ENCODE measurements around the gene TBC1D1.

Gene TBC1D1

GRCh38 chr4:38060829-38061431 lies 170.0 kb downstream of the TBC1D1 start:
- DNase-seq = no peak

DNA sequence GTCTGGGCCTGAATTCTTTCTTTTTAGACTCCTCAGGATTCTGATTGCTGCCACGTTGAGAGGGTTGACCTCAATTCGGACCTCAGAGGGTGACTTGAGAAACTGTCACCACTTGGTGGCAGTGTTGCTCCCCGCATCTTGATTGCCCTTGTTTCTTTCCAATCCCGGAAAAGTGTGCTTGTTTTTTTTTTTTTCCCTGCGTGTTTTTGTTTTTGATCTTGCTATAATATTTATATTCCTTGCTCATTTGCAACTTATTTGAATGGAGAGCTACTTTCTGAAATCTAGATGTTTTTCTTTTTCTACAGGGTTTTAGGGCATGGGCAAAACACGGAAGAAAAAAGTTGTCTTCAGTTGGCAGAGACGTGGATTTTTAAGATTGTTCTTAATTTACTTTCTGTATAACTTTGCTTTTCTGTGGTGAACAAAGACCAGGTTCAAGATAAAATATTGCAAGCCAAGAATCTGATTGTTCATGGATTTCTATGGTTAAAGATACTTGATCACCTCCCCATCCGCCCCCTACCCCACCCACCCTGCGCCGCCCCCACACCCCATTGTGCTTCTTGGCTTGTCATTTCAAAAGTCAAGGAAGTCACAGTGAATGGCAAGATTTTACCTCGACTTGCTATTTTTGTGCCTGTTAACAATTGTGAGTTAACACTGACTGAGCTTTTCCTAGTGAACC lies 171.3 kb downstream of the TBC1D1 start:
- DNase-seq = no peak

DNA sequence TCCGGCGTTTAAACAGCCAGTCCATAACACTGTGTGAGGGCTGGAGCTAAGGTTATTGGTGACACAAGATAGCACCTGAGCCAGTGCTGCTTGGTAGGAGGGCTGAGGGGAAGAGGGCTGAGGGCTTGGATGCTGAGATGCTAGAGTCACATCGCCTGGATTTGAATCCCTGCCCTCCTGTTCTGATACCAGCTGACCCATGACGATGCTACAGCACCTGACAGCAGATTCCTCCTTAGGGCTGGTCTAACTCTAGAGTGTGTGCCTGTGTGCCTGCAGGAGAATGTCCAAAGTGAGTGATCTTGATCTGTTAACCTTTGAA lies 171.9 kb downstream of the TBC1D1 start:
- no peak for DNase-seq

- no peak for DNase-seq
Measured at GRCh38 chr4:38065176-38065575, 174.3 kb downstream of the TBC1D1 start.

GRCh38 chr4:38065900-38066299 lies 175.0 kb downstream of the TBC1D1 start:
- DNase-seq = no peak

DNA sequence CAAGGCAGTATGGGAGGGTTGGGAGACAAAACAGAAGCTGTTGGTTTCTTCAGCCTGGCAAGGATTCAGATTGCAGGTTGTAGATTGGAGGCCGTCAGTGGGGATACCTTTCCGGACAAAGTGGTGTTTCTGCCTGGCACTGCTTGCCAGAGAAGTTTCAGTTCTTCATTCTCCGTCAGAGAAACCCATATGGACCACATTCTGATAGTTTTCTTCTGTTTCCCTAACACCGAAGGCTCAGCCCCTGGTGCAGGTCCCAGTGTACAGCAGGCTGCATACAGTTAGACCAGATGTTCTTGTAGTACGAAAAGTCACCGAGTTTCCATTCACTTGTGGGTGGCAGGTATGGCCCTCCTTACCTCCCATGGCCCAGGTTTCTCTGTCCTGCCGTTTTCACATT lies 176.6 kb downstream of the TBC1D1 start:
- no peak for DNase-seq

DNA sequence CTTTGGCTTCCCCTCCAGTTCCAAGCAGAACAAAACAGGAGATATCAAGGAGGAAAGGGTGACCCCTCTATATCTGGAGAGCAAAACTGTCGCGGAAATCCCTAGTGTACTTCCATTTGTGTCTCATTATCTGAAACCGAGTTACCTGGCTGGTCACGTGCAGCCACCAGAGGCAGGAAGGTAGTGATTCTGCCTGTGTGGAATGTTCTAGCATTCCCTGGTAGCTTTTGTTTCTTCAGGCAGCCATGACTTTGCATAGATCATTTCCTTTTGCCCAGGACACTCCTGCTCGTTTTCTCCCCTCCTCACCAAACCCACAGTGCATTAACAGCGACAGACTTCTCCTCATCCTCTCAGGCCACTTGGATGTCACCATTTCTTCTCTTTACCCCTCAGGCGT lies 177.2 kb downstream of the TBC1D1 start:
- DNase-seq = no peak

GRCh38 chr4:38069271-38069760 lies 178.4 kb downstream of the TBC1D1 start:
- DNase-seq = no peak

DNA sequence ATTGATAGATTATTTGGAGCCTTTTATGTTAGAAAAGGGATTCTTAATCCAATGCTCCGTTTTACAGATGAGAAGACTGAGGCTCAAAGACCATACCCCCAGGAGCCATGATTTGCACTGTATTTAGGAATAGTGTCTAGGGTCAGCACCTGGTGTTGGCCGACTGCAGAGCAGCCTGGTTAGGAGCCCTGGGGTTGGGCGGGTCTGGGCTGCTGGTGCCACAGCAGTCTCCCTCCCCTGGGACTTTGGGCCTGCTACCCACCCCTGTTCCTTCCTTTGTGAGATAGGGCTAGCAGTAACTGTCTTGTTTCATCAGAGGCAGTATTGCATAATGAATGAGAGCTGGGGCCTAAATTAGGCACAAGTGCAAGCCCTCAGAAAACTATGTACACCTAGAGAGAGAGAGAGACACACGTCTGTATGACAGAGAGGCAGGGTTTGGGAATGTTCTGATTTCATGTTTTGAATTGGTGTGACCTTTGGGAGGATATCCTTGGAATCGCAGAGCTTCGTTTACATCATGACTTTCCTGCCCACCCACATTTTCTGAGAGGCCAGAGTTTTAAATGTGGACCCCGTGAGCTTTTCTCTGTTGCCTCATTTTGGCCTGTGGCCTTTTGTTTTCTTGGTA lies 181.0 kb downstream of the TBC1D1 start:
- DNase-seq = no peak

- DNase-seq = no peak
Measured at GRCh38 chr4:38072578-38072977, 181.7 kb downstream of the TBC1D1 start.

GRCh38 chr4:38073596-38074234 lies 182.8 kb downstream of the TBC1D1 start:
- DNase-seq = no peak

- DNase-seq = no peak
Measured at GRCh38 chr4:38075370-38076152, 184.7 kb downstream of the TBC1D1 start.

DNA sequence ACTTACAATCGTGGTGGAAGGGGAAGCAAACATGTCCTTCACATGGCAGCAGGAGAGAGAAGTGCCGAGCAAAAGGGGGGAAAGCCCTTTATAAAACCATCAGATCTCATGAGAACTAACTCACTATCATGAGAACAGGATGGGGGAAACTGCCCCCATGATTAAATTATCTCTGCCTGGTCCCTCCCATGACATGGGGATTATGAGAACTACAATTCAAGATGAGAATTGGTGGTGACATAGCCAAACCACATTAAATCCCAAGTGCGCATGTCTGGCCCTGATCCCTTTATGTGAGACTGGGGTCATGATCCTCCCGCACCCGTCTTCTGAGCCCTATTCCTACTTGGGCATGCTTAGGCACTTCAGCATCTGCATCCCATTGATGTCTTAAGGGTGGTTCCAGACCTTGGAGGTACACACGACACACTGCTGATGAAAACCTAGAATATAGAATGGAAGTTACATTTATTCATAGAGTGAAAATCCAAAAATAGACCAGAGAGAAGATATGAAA lies 185.3 kb downstream of the TBC1D1 start:
- no peak for DNase-seq

- DNase-seq = no peak
Measured at GRCh38 chr4:38077791-38078489, 187.1 kb downstream of the TBC1D1 start.

DNA sequence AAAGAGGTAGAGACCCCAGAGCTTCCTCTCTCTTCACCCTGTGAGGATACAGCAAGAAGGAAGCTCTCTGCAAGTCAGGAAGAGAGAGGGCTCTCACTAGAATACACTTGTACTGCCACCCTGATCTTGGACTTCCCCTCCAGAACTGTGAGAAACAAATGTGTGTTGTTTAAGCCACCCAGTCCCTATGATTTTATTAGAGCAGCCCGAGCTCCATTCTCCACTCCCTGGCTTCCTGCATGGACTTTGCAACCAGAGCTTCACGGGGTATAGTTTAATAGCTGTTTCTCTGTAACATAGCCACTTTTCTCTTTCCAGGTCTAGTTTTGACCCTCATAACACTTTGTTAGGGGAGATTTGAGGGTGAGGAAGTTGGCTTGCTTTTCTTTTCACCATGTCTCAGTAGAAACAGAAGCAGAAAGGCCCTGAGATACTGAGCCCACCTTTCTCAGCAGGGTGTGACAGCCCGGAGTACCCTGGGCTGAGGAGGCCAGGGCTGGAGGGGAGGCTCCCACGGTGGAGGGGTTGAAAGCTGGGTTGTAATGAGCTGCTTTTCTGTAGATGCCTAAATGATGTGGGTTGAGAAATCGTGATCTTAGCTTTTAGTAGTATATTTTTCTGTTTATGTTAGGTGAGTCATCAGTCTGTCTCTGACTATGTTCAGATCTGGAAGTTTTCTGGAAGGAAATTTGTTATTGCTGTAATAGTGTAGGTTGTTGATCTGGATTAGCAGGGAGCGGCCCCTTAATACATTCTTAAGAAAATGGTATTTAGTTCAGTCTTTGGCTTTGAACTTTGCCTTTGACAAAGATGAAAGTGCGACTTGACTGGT lies 187.9 kb downstream of the TBC1D1 start:
- DNase-seq = no peak

DNA sequence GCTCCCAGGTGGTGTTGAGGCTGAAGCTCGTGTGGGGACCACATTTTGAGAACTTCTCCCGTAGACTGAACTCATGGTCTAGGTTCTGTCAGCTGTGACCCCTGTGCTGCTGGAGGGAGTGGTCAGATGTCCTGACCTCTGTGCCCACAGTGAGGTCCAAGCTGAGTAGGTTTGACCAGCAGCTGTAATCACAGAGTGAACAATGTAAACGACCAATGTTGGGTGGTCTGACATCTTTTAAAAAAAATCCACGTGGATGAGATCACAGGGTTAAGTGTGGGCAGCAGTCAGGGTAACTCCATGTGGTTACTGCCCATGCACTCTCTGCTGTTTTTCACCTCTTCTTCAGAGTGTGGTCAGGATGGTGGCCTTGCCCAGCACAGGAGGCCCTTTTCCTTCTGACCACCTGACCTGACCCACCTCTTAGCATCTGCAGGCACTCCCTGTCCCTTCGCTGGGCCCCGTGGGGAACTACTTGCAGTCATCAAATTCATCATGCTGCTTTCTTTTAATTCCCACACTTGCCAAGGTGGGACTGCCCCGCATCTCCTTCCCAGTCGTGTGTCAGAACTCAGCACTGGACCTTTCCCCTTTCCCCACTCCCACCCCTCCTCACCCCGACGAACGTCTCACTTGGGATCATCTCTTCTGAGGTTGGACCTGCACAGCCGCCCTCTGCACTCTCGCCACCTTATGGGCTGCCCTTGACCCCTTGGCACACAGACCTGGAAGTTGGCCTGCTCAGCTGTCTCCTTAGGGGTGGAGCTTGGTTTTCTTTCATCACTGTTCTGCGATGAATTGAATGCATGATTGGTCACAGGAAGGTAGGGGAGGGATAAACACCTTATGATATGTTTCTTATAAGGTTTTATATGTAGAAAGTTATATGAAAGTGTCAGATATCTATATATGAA lies 189.4 kb downstream of the TBC1D1 start:
- DNase-seq = no peak

- DNase-seq = no peak
Measured at GRCh38 chr4:38082021-38082420, 191.1 kb downstream of the TBC1D1 start.

GRCh38 chr4:38082424-38083385 lies 191.8 kb downstream of the TBC1D1 start:
- no peak for DNase-seq
